ENCODE results near the gene SNAPIN. TPM values are rescaled to one million over a fixed set of nuclear protein-coding genes. Genes with fewer than 3 reads are reported as not detected.

Gene SNAPIN
- total and polyA plus RNA-seq, 5 experiments from 2014 or later, result 28.2 to 77.4 (median 66.6) TPM

GRCh38 chr1:153616144-153616916 lies 42.2 kb upstream of the SNAPIN start, which contains the start of gene S100A14:
Gene S100A14, minus strand, starts transcription at chr1:153616325. Its CDS starts 467 bp downstream, at chr1:153615858.
- DNase-seq (no peak), ATAC-seq (no peak)
- Mint-ChIP-seq H3K4me1 (peaks cover 0 to 6% (median 0%) of the 10 kb centered on the region in 4 donors), H3K36me3 (no peaks in the 10 kb centered on the region), H3K9me3 (no peaks in the 10 kb centered on the region), H3K4me3 (no peak within 1 kb of the TSS), H3K27ac (peak within 1 kb of the TSS in 2 of 10 donors; percentile 14 to 57), H3K27me3 (no peaks in the 10 kb centered on the region)
- POLR2A ChIA-PET, result no interaction called here

GRCh38 chr1:153616917-153617311 lies 41.6 kb upstream of the SNAPIN start:
- no peak for DNase-seq
- Mint-ChIP-seq H3K9me3 (no peaks in the 10 kb centered on the region), H3K27ac (no peak overlapping the region), H3K4me3 (no peak overlapping the region), H3K36me3 (no peaks in the 10 kb centered on the region), H3K4me1 (peaks cover 0 to 6% (median 0%) of the 10 kb centered on the region in 4 donors), H3K27me3 (no peaks in the 10 kb centered on the region)
- POLR2A ChIA-PET, result no interaction called here
- no peak for ATAC-seq

- no peak overlapping the region for H3K4me3 Mint-ChIP-seq
- no peaks in the 10 kb centered on the region for H3K36me3 Mint-ChIP-seq
- peaks cover 0 to 6% (median 0%) of the 10 kb centered on the region in 4 donors for H3K4me1 Mint-ChIP-seq
- peak in 6 of 10 donors; percentile 23 to 54 (median 42) for DNase-seq
- no peaks in the 10 kb centered on the region for H3K9me3 Mint-ChIP-seq
- H3K27me3 Mint-ChIP-seq, result no peaks in the 10 kb centered on the region
- POLR2A ChIA-PET, result no interaction called here
- H3K27ac Mint-ChIP-seq, result peak overlapping the region in 1 of 10 donors; percentile 28
- ATAC-seq, result peak in 1 of 2 donors; percentile 72
Measured at GRCh38 chr1:153617663-153618062, 40.8 kb upstream of the SNAPIN start.

- Mint-ChIP-seq H3K4me1 (peaks cover 0 to 8% (median 0%) of the 10 kb centered on the region in 4 donors), H3K4me3 (no peak overlapping the region), H3K27ac (no peak overlapping the region), H3K9me3 (no peaks in the 10 kb centered on the region), H3K27me3 (no peaks in the 10 kb centered on the region), H3K36me3 (no peaks in the 10 kb centered on the region)
- POLR2A ChIA-PET, result interaction anchor here (1.0 to 1.7 kb wide), 2 partner anchors 15 to 68 kb away, joined by 3 to 6 read pairs; partner anchors contain the start of gene CHTOP
- ATAC-seq, result no peak
- no peak for DNase-seq
Measured at GRCh38 chr1:153619171-153619570, 39.3 kb upstream of the SNAPIN start.

- peaks cover 7 to 14% (median 10%) of the 10 kb centered on the region in 4 donors for H3K4me1 Mint-ChIP-seq
- ATAC-seq (no peak), DNase-seq (no peak)
- POLR2A ChIA-PET, result interaction anchor here (0.7 kb wide), 1 partner anchor 24 kb away, joined by 4 read pairs; no protein-coding TSS in a partner anchor
- no peak overlapping the region for H3K27ac Mint-ChIP-seq
- H3K27me3 Mint-ChIP-seq, result peaks cover 0 to 17% (median 11%) of the 10 kb centered on the region in 5 donors
- no peak overlapping the region for H3K4me3 Mint-ChIP-seq
- H3K36me3 Mint-ChIP-seq, result no peaks in the 10 kb centered on the region
- no peaks in the 10 kb centered on the region for H3K9me3 Mint-ChIP-seq
Measured at GRCh38 chr1:153623101-153623500, 35.4 kb upstream of the SNAPIN start.

GRCh38 chr1:153624965-153625611 lies 33.4 kb upstream of the SNAPIN start:
- peaks cover 0 to 17% (median 11%) of the 10 kb centered on the region in 5 donors for H3K27me3 Mint-ChIP-seq
- no peak overlapping the region for H3K4me3 Mint-ChIP-seq
- POLR2A ChIA-PET, result interaction anchor here (1.4 kb wide), 1 partner anchor 8 kb away, joined by 7 read pairs; the partner anchor contains the start of gene CHTOP
- H3K4me1 Mint-ChIP-seq, result peaks cover 7 to 14% (median 10%) of the 10 kb centered on the region in 4 donors
- no peak overlapping the region for H3K27ac Mint-ChIP-seq
- DNase-seq (no peak), ATAC-seq (no peak)
- no peaks in the 10 kb centered on the region for H3K9me3 Mint-ChIP-seq
- H3K36me3 Mint-ChIP-seq, result no peaks in the 10 kb centered on the region

GRCh38 chr1:153626477-153626903 lies 32.0 kb upstream of the SNAPIN start:
- POLR2A ChIA-PET, result no interaction called here
- DNase-seq (no peak), ATAC-seq (no peak)
- Mint-ChIP-seq H3K4me1 (peaks cover 7 to 14% (median 10%) of the 10 kb centered on the region in 4 donors), H3K4me3 (no peak overlapping the region), H3K36me3 (no peaks in the 10 kb centered on the region), H3K9me3 (no peaks in the 10 kb centered on the region), H3K27me3 (peaks cover 0 to 17% (median 11%) of the 10 kb centered on the region in 5 donors), H3K27ac (peak overlapping the region in 1 of 10 donors; percentile 44)

GRCh38 chr1:153626904-153627714 lies 31.4 kb upstream of the SNAPIN start, which contains the start of gene S100A13:
Gene S100A13, minus strand, starts transcription at chr1:153627505. Its CDS starts 1,033 bp downstream, at chr1:153626472.
- Mint-ChIP-seq H3K36me3 (no peaks in the 10 kb centered on the region), H3K4me1 (peaks cover 7 to 16% (median 11%) of the 10 kb centered on the region in 4 donors), H3K27ac (peak within 1 kb of the TSS in 4 of 10 donors; percentile 6 to 44 (median 14)), H3K27me3 (peaks cover 0 to 17% (median 11%) of the 10 kb centered on the region in 5 donors), H3K9me3 (no peaks in the 10 kb centered on the region), H3K4me3 (peak within 1 kb of the TSS in 2 of 10 donors; percentile 36 to 48)
- ATAC-seq, result no peak
- no peak for DNase-seq
- POLR2A ChIA-PET, result interaction anchor here (0.6 kb wide), 1 partner anchor 41 kb away, joined by 3 read pairs; no protein-coding TSS in a partner anchor

GRCh38 chr1:153627715-153628626 lies 30.5 kb upstream of the SNAPIN start, which contains the start of gene S100A1:
Gene S100A1, plus strand, starts transcription at chr1:153628434. Its CDS starts 2,088 bp downstream, at chr1:153630522.
- no peak for DNase-seq
- Mint-ChIP-seq H3K9me3 (no peaks in the 10 kb centered on the region), H3K36me3 (no peaks in the 10 kb centered on the region), H3K27me3 (peaks cover 0 to 17% (median 11%) of the 10 kb centered on the region in 5 donors), H3K4me3 (peak within 1 kb of the TSS in 1 of 10 donors; percentile 36), H3K4me1 (peaks cover 8 to 16% (median 11%) of the 10 kb centered on the region in 4 donors), H3K27ac (peak within 1 kb of the TSS in 3 of 10 donors; percentile 6 to 22 (median 7))
- no peak for ATAC-seq
- POLR2A ChIA-PET, result interaction anchor here (0.6 kb wide), 1 partner anchor 42 kb away, joined by 3 read pairs; no protein-coding TSS in a partner anchor

- H3K9me3 Mint-ChIP-seq, result no peaks in the 10 kb centered on the region
- POLR2A ChIA-PET, result no interaction called here
- ATAC-seq (no peak), DNase-seq (no peak)
- no peak overlapping the region for H3K4me3 Mint-ChIP-seq
- H3K4me1 Mint-ChIP-seq, result peaks cover 13 to 23% (median 19%) of the 10 kb centered on the region in 4 donors
- H3K27me3 Mint-ChIP-seq, result peaks cover 0 to 17% (median 11%) of the 10 kb centered on the region in 5 donors
- H3K27ac Mint-ChIP-seq, result peak overlapping the region in 1 of 10 donors; percentile 22
- no peaks in the 10 kb centered on the region for H3K36me3 Mint-ChIP-seq
Measured at GRCh38 chr1:153628638-153629342, 29.7 kb upstream of the SNAPIN start.

GRCh38 chr1:153629343-153629665 lies 29.2 kb upstream of the SNAPIN start:
- H3K27me3 Mint-ChIP-seq, result peaks cover 0 to 17% (median 11%) of the 10 kb centered on the region in 5 donors
- POLR2A ChIA-PET, result no interaction called here
- DNase-seq (no peak), ATAC-seq (no peak)
- H3K9me3 Mint-ChIP-seq, result no peaks in the 10 kb centered on the region
- peaks cover 13 to 25% (median 23%) of the 10 kb centered on the region in 4 donors for H3K4me1 Mint-ChIP-seq
- H3K4me3 Mint-ChIP-seq, result peak overlapping the region in 1 of 10 donors; percentile 54
- H3K27ac Mint-ChIP-seq, result peak overlapping the region in 3 of 10 donors; percentile 22 to 77 (median 53)
- peaks cover 0 to 2% (median 0%) of the 10 kb centered on the region in 3 donors for H3K36me3 Mint-ChIP-seq
